ENCODE data around the gene PPP2R3B.

- no peak for TF ChIP-seq CTCF (optimal IDR thresholded peaks at IDR 0.05 in 1 of 3, IDR thresholded peaks at IDR 0.05 in 1 of 3, conservative IDR thresholded peaks at IDR 0.05 in 1 of 3; ENCODE audit: extremely low read depth in 1 of 3, insufficient read depth in 2 of 3, low read length in 3 of 3)
- TF ChIP-seq EZH2 (IDR thresholded peaks at IDR 0.05; ENCODE audit: low read length), result no peak
Measured at GRCh38 chrX:311156-312129, 75.3 kb downstream of the PPP2R3B start.
